ENCODE results near the gene GFI1B. TPM values are rescaled to one million over a fixed set of nuclear protein-coding genes. Genes with fewer than 3 reads are reported as not detected.

GFI1B gene
- total and polyA plus RNA-seq, 10 of the 15 experiments (the other 5 are each of a cell fraction or from before 2014, with no cell fraction given): 0.04 to 0.11 (median 0.05) TPM; not detected in 7

- DNase-seq (ENCODE audit: low read depth, low spot score): no peak
- no TSS peak for BruUV-seq (replicated peaks)
- H3K4me3 ChIP-seq: no peak overlapping the region
- POLR2A ChIA-PET: no interaction called here
- peaks cover 2 to 3% of the 10 kb centered on the region in 2 experiments; a peak in 3 of 4 replicates for H3K27me3 ChIP-seq (replicated peaks in 1 of 2; ENCODE audit: control insufficient read depth in 2 of 2, insufficient read depth in 2 of 2, low read length in 1 of 2)
- ATAC-seq: no peak
- RAD21 ChIA-PET (ENCODE audit: unreplicated experiment): interaction anchor here (0.8 kb wide), 1 partner anchor 27 kb away, joined by 3 read pairs; no protein-coding TSS in a partner anchor
- SMC1A ChIA-PET (ENCODE audit: uncharacterized antibody, unreplicated experiment): interaction anchor here (1.3 kb wide), 1 partner anchor 17 kb away, joined by 3 read pairs; no protein-coding TSS in a partner anchor
- no peaks in the 10 kb centered on the region for H3K4me1 ChIP-seq (ENCODE audit: control insufficient read depth, insufficient read depth, low read length)
- no peak overlapping the region for H3K9ac ChIP-seq (ENCODE audit: control insufficient read depth, insufficient read depth, low read length)
- in situ Hi-C loops (cut with MboI) (no loop called here), intact Hi-C loops (cut with micrococcal nuclease; ENCODE audit: unreplicated experiment) (no loop called here)
- FAIRE-seq: no peak
- no peak overlapping the region for H3K4me2 ChIP-seq (ENCODE audit: control insufficient read depth, insufficient read depth)
- no peak overlapping the region for H2AFZ ChIP-seq (ENCODE audit: control insufficient read depth, low read depth, low read length)
- H3K27ac ChIP-seq (ENCODE audit: control insufficient read depth, insufficient read depth): no peak overlapping the region
- H4K20me1 ChIP-seq (ENCODE audit: control insufficient read depth, insufficient read depth): no peaks in the 10 kb centered on the region
- no peak for TF ChIP-seq BCLAF1 (IDR thresholded peaks at IDR 0.05)
- TF ChIP-seq CREM (IDR thresholded peaks at IDR 0.05; ENCODE audit: low read depth): no peak
- TF ChIP-seq ESRRA (IDR thresholded peaks at IDR 0.05; ENCODE audit: low read length): no peak
- TF ChIP-seq BHLHE40 (IDR thresholded peaks at IDR 0.05; ENCODE audit: borderline replicate concordance in 1 of 2, low read depth in 2 of 2, low read length in 1 of 2): no peak
- no peak for TF ChIP-seq NR2F1 (conservative IDR thresholded peaks at IDR 0.05)
- no peak for TF ChIP-seq IKZF2 (IDR thresholded peaks at IDR 0.05)
- TF ChIP-seq ZNF687 (IDR thresholded peaks at IDR 0.05): no peak
- TF ChIP-seq RELB (IDR thresholded peaks at IDR 0.05; ENCODE audit: low read depth): no peak
- no peak for TF ChIP-seq ZBTB33 (IDR thresholded peaks at IDR 0.05)
- H3K79me2 ChIP-seq (ENCODE audit: control insufficient read depth, insufficient read depth, low read length): no peaks in the 10 kb centered on the region
- H3K36me3 ChIP-seq (ENCODE audit: control insufficient read depth in 2 of 2, insufficient read depth in 2 of 2, low read length in 1 of 2): no peaks in the 10 kb centered on the region
- no peaks in the 10 kb centered on the region; the same call in 2 of the 3 replicates for H3K9me3 ChIP-seq (replicated peaks; ENCODE audit: control insufficient read depth, insufficient read depth, low read length)
- WGBS (ENCODE audit: insufficient coverage, insufficient replicate concordance, low lambda C conversion rate, missing lambda C conversion rate): 26% methylated on average over 14 of the region's 14 CpGs
- CTCF ChIA-PET: interaction anchor here (2.6 to 2.8 kb wide), 2 partner anchors 17 to 27 kb away, joined by 7 to 15 read pairs; partner anchors contain the start of gene GFI1B
Measured at GRCh38 chr9:133004999-133005760, 26.7 kb downstream of the GFI1B start.

Measured in GM12878 (cell line).